RWPE2 (cell line): ENCODE data around the gene METTL1.
A peak's percentile ranks its signal among the peaks of the same experiment; 100 is the strongest.

Experiments used
- ATAC-seq: fragments of 200-7000 bp; cut with Tn5 transposase; 3 replicates; pipeline ENCODE4 v1.9.1; 2021; ENCODE audit warnings: low read depth
- DNase-seq: peaks from one replicate; pipeline ENCODE4 v3.0.0-alpha.2; 2020; ENCODE audit warnings: low spot score
- H3K27ac ChIP-seq: fragments of 450-650 bp; 2 replicates; pipeline ENCODE4 v1.5.1; 2017; ENCODE audit warnings: mild to moderate bottlenecking; ENCODE audit not compliant: poor library complexity, severe bottlenecking
- H3K27me3 ChIP-seq: fragments of 250-450 bp; sonication (Bioruptor Pico); 2 replicates; pipeline ENCODE4 v1.5.1; 2021; ENCODE audit warnings: mild to moderate bottlenecking, moderate library complexity; ENCODE audit not compliant: insufficient read depth, poor library complexity, severe bottlenecking
- H3K36me3 ChIP-seq: fragments of 250-450 bp; sonication (Bioruptor Pico); 2 replicates; pipeline ENCODE4 v1.5.1; 2020; ENCODE audit warnings: low read depth, mild to moderate bottlenecking, moderate library complexity
- H3K4me1 ChIP-seq: fragments of 250-450 bp; sonication (Bioruptor Pico); 2 replicates; pipeline ENCODE4 v1.5.1; 2021; ENCODE audit warnings: mild to moderate bottlenecking, moderate library complexity; ENCODE audit not compliant: insufficient read depth, poor library complexity, severe bottlenecking
- H3K4me3 ChIP-seq: fragments of 250-450 bp; sonication (Bioruptor Pico); 2 replicates; pipeline ENCODE4 v1.5.1; 2021; ENCODE audit warnings: mild to moderate bottlenecking, moderate library complexity; ENCODE audit not compliant: severe bottlenecking
- H3K9me3 ChIP-seq: fragments of 250-450 bp; sonication (Bioruptor Pico); 2 replicates; pipeline ENCODE4 v1.5.1; 2021; ENCODE audit warnings: mild to moderate bottlenecking, moderate library complexity; ENCODE audit not compliant: severe bottlenecking
- CTCF ChIP-seq: fragments of 450-650 bp; IDR thresholded peaks from one replicate; pipeline ENCODE4 v1.5.1; 2017; ENCODE audit warnings: mild to moderate bottlenecking, moderate library complexity; ENCODE audit not compliant: poor library complexity, severe bottlenecking

Gene METTL1

DNA sequence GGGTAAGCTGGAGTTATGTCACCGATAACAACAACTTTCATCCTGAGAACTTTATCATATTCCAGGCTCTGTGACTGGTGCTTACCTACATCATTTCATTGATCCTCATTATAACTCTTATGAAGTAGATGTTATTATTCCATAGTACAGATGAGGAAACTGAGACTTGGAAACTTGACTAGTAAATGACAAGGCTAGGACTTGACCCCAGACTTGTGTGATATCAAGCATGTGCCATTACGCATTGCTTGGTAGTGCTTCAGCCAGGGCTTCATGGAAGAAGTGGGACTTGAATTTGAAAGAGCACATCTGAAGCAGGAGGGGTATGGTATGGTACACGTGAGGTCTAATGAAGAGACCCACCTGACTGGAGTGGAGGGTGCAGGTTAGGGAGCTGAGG is 34.8 kb upstream of the METTL1 start:
- H3K36me3 ChIP-seq = 0 out of 2 replicates have a peak, but pooled peaks cover 8% of the 10 kb centered on the region
- ATAC-seq (no peak), DNase-seq (peak; percentile 9)
- H3K27ac ChIP-seq = no peak overlapping the region
- H3K9me3 ChIP-seq = no peaks in the 10 kb centered on the region
- peaks cover 6% of the 10 kb centered on the region for H3K4me1 ChIP-seq
- H3K27me3 ChIP-seq = no peaks in the 10 kb centered on the region
- no peak overlapping the region for H3K4me3 ChIP-seq
- no peak for TF ChIP-seq CTCF

DNA sequence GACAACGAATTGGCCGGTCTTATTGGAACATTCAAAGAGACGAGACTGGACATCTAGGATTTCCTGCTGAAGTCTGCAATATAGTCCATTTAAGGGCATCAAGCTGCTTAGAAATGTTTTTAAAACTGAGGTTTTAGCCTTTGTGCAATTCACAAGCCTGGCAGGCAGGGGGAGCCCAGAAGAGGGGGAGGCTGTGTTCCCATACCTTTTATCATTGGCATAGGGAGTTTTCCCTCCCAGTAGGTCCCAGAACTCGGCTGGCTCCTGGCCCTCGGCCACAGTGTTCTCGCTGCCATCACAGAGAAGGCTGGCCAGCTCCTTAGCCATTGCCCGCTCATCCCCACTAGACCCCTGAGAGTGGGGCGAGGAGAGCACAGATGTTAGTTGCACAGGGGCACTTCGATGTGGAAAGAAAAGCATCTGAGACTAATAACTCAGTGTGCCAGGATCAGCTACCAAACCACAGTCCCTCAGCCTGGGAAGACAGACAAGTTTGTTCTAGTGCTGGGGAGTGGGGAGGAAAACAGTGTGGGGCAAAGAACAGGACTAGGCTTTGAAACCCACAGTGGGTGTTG is 31.5 kb upstream of the METTL1 start:
- peak; percentile 74 for TF ChIP-seq CTCF
- H3K27ac ChIP-seq = no peak overlapping the region
- H3K27me3 ChIP-seq = no peaks in the 10 kb centered on the region
- ATAC-seq (peak; percentile 76), DNase-seq (no peak)
- no peaks in the 10 kb centered on the region for H3K4me1 ChIP-seq
- H3K9me3 ChIP-seq = no peaks in the 10 kb centered on the region
- 0 out of 2 replicates have a peak, but pooled peaks cover 13% of the 10 kb centered on the region for H3K36me3 ChIP-seq
- H3K4me3 ChIP-seq = no peak overlapping the region

DNA sequence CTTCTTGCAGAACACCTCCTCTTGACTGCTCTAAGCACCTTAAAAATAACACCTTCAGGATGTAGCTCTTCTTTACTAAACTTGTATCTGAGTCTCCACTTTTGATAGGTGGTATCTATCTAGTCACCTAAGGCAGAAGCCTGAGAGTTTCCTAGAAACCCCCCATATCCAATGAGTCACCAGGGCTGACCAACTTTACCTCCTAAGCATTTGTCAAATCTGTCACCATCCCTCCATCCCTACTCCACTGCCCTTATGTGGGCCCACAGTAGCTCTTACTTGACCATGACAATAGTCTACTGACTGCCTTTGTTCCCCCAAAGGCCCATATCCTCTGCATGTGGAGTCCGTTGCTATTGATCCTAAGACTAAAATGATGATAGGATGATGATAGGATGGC is 30.7 kb upstream of the METTL1 start:
- peaks cover 20% of the 10 kb centered on the region for H3K36me3 ChIP-seq
- DNase-seq = no peak
- no peak for TF ChIP-seq CTCF
- no peaks in the 10 kb centered on the region for H3K4me1 ChIP-seq
- H3K27me3 ChIP-seq = no peaks in the 10 kb centered on the region
- no peaks in the 10 kb centered on the region for H3K9me3 ChIP-seq
- H3K4me3 ChIP-seq = no peak overlapping the region
- H3K27ac ChIP-seq = no peak overlapping the region
- no peak for ATAC-seq

- Histone ChIP-seq H3K4me3 (no peak overlapping the region), H3K9me3 (no peaks in the 10 kb centered on the region), H3K27ac (no peak overlapping the region), H3K4me1 (no peaks in the 10 kb centered on the region), H3K27me3 (no peaks in the 10 kb centered on the region), H3K36me3 (peaks cover 36% of the 10 kb centered on the region)
- ATAC-seq = no peak
- DNase-seq = no peak
- TF ChIP-seq CTCF = no peak
Observed at GRCh38 chr12:57800965-57801364, 29.1 kb upstream of the METTL1 start.

DNA sequence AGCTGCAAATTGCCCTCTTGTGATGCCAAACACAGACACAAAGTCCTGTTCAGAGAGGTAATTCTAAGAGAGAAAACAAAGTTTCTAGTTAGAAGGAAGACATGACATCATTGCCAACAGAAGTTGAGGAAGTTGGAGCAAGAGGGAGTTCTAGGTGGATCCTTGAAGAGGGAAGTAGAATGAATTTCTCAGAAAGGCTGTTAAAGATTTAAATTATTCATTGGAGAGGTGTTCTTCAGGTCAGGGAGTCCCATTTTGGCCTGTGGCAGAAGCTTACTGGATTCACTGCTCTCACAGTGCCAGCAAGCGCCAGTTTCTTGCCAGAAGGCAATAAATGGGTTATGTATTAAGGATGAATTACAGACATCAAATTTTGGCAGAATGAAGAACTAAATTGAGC is 26.0 kb upstream of the METTL1 start:
- no peak for ATAC-seq
- DNase-seq = no peak
- H3K36me3 ChIP-seq = peaks cover 62% of the 10 kb centered on the region

More for the DNA sequence above, 26.0 kb upstream of the METTL1 start:
- no peak for TF ChIP-seq CTCF
- H3K9me3 ChIP-seq = no peaks in the 10 kb centered on the region
- no peak overlapping the region for H3K27ac ChIP-seq
- H3K27me3 ChIP-seq = no peaks in the 10 kb centered on the region
- H3K4me1 ChIP-seq = peaks cover 16% of the 10 kb centered on the region
- no peak overlapping the region for H3K4me3 ChIP-seq
